ENCODE measurements around the gene ALDH1L1.

ALDH1L1 gene

GRCh38 chr3:126053949-126054569 is 126.3 kb downstream of the ALDH1L1 start:
- no peak for DNase-seq (ENCODE audit: low read depth)

Data from CMK (cell line).